GM18873 (cell line): ENCODE results near the gene SLC27A1.

Source experiments
- ATAC-seq: cut with Tn5 transposase; IDR thresholded peaks from one replicate; pipeline ENCODE4 v1.9.1; 2021; ENCODE audit warnings: mild to moderate bottlenecking, moderate library complexity, moderate number of reproducible peaks; ENCODE audit not compliant: unreplicated experiment, low FRiP score

The SLC27A1 gene

DNA sequence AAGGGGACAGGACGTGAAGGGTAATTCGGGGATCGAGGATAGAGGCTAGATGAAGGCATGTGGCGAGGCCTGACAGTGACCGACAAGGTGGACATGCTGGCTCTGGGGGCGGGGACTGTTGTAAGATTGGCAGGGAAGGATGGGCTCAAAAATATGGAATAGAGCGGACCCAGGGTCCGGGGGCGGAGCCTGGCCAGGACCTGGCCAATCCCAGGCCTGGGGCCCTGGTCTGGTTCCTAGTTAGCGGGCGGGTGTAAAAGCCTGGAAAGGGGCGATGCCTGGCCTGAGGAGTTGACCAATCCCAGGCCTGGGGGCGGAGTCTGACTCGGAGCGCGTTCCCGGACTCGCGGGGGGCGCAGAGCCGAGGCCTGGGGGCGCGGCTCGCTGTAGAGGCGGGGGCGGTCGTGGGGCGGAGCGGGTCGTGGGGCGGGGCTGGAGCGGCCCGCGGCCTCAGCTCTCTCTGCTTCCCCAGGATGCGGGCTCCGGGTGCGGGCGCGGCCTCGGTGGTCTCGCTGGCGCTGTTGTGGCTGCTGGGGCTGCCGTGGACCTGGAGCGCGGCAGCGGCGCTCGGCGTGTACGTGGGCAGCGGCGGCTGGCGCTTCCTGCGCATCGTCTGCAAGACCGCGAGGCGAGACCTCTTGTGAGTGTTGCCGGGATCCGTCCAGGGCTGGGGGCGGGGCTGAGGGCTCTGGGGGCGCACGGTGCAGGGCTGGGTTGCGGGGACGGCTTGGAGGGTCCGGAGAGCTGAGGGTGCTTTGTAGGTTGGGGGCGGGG is at the start of gene SLC27A1:
TSS of gene SLC27A1 (plus strand) at position 457 of the 774 bp plus-strand sequence. CDS start at position 474, 17 bp downstream.
- ATAC-seq: peak; percentile 74

DNA sequence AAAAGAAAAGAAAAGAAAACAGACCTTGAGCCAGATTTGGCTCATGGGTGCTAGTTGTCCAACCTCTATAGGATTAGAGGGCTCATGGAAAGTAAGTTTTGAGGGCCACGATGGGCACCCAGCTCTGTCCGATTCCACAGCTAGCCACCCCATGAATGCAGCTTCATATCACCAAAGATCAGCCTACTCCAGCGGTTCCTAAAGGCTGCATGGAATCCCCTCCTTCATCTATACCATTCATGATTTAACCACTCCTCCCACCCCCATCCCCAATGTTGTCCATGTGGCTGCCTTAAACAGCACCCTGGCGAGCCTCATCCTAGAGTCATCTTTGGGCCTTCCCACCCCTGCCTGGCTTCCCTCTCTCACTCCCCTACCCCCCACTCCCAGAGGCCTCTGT is 48.4 kb upstream of the SLC27A1 start:
- ATAC-seq: no peak

DNA sequence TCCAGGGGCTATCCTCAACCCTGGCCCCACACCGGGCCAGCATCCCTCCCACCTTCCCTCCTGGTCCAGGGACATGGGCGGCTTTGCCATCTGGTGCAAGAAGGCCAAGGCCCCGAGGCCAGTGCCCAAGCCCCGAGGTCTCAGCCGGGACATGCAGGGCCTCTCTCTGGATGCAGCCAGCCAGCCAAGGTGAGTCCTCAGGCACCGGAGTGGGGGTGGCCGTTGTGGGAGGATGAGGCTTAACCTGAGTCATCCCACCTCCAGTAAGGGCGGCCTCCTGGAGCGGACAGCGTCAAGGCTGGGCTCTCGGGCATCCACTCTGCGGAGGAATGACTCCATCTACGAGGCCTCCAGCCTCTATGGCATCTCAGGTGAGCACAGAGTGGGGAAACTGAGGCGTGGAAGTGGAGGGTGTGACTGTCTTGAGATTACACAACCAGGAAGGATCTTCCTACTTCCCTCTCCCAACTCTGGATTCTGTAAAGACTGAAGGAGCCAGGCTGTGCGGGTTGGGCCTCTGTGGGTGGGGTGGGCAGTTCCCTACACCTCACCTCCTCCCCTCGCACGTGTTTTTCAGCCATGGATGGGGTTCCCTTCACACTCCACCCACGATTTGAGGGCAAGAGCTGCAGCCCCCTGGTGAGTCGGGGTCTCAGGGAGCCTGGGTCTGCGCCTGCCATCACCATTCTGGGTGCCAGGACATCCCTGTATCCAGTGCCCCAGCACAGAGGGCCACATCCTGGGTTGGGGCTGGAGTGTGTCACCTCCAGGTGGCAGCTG is 46.7 kb upstream of the SLC27A1 start:
- no peak for ATAC-seq

DNA sequence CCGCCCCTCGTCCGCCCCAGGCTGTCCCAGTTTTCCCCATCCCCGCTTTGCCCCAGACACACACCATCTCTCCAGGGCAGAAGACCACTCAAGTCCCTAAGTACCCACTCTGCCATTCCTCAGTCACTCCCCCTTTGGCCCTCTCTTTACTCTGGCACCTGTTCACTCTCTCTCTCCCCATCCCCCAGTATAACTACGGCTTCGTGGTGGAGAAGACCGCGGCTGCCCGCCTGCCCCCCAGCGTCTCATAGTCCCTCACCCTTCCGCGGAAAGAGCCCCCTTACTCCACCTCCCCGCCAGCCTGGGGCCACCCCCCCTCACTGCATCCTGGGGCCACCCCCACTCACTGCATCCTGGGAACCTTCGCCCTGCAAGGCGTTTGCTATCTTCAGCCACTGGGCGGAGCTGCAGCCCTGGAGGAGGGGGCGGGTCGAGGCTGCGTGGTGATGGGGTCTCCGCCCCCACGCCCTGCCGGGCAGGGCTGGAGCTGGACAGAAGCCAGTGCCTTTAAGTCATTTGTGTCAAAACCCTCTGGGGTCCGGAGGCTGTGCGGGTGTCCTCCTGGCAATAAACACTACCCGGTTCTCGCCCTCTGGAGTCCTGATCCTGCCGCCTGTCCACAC is 45.5 kb upstream of the SLC27A1 start:
- no peak for ATAC-seq

DNA sequence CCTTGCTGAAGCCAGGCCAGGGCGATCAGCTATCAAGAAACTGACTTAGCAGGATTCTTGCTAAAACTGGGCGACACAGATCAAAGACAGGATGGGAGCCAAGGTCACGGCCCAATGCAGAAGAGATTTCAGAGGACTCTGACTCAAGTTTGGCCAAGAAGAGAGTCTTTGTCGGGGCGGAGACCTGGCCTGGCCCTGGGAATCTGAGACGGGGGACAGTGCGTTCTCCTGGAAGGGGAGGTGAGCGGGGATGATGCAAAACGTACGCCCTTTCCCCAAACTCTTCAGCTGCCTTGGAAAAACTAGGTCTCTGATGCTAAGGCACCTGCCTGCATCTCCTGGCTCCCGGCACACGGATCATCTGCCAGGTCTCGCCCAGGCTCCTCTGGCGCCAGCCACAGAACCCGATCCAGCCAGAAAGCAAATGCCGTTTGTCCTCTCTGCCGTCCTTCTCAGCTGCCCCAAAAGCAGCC is 40.6 kb upstream of the SLC27A1 start:
- ATAC-seq: no peak

DNA sequence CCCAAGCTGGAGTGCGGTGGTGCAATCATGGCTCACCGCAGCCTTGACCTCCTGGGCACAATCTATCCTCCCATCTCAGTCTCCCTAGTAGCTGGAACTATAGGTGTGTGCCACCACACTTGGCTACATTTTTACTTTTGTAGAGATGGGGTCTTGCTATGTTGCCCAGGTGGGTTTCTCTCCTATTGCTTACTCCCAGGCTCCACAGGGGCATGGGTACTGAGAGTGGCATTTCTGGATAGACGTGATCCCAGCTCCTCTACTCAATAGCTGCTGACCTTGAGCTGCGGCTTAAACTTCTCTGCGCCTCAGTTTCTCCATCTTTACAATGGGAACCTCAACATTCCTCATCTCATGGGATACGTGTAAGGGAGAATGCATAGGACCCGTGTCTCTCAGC is 38.9 kb upstream of the SLC27A1 start:
- ATAC-seq: no peak

DNA sequence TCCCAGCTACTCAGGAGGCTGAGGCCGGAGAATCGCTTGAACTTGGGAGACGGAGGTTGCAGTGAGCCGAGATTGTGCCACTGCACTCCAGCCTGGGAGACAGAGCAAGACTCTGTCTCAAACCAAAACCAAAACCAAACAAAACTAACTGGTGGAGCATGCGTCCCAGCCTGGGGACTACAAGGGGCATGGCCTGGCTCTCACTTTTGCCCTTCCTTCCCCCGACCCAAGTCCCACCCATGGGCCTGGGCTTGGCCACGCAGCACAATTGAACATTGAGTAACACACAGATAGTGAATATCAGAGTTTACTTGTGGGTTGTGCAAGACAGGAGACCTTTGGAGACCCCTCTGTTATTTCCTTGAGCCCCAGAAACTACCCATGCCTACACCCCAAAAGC is 35.1 kb upstream of the SLC27A1 start:
- ATAC-seq: no peak

DNA sequence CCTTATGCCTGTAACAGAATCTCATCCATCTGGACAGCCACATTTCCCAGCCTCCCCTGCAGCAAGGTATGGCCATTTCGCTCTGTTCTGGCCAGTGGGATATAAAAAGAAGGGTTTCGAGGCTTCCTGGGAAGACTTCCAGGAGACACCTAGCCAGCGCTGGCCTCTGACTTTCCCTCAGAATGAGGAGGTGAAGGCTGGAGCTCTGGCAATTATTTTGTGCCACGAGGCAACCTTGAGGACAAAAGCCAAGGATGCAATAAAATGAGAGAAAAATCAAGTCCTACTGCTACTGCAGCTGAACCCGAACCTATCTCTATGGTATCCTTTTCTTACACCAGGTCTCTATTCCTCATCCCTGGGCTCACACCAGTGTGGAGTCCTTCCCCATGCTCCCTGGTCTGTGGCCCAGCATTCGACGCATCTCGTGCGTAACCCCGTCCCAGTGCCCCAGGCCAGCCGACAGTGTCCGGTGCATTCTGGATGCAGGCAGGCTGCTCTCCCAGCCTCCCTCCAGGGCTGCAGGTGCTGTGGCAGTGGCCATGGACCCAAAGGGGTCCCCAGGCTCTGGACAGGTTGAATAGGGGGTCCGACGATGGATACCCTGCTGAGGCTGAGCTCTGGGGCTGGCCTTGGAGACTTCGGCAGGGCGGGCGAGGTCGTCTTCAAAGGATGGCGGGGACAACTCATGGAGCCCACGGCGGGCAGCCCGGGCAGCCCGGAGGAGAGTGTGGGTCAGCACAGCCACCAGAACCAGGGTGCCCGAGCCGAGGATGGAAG is 34.0 kb upstream of the SLC27A1 start:
- ATAC-seq: no peak

DNA sequence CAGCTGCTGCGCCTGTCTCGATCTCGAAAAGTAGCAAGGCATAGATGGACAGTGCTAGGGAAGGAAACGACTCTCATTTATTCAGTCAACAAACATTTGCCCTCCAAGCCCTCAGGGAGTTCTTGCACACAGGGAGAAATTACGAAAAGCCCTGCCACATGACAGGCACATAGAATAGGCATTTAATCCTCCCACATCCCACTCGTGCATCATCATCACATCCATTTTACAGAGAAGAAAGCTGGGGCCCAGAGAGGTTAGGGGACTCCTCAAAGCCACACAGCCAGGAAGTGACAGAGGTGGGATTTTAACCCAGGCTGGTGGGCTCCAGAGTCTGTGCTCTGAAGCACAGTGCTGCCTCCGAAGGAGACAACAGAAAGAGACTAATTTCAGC is 33.5 kb upstream of the SLC27A1 start:
- no peak for ATAC-seq

DNA sequence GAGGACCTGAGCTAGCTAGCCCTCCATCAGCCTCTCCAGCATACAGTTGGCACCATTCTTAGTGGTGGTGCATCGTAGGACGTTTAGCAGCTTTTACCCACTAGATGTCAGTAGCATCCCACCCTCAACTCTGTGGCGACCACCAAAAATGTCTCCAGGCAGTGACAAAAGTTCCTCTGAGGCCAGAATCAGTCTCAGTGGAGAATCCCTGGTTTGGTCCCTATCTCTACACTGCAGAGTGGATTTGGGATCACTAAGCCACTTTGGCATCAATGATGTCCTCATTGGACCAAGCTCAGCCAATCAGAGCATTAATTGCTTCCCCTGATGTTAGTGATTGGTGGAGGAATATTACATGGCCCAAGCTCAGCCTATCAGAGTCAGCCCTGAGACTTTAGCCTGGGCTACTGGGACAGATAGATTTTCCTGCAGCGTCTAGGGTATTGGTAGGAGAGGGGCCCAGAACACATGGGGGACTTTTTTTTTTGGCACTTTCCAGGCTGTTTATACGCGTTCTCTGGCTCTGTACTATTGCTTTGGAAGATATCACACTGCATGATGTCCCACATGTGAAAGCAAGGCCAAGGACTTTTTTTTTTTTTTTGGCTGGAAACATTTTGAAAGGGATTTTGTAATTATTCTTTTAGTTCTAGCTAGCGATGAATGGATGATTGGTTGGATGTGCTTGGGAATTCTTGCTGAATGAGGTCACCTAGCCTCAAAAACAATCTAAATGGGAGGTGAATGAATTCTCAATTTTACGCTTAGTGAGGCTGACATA is 28.9 kb upstream of the SLC27A1 start:
- no peak for ATAC-seq

DNA sequence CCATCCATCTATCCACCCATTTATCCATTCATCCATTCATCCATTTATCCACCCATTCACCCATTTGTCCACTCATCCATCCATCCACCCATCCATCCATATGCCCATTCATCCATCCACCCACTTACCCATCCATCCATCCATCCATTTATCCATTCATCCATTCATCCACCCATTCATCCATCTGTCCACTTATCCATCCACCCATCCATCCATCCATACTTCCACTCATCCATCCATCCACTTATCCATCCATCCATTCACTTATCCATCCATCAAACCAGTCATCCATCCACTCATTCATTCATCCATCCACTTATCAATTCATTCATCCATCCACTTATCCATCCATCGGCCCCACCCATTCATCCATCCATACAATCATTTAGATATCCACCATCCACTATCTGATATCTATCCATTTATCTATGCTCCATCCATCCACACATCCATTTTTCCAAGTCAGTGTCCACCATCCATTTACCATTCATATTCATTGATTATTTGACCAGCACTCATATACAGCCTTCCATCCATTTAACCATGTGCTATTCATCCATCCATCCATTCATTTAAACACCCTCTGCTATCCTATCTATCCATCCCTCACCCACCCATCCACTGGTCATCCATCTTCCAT is 24.7 kb upstream of the SLC27A1 start:
- no peak for ATAC-seq

DNA sequence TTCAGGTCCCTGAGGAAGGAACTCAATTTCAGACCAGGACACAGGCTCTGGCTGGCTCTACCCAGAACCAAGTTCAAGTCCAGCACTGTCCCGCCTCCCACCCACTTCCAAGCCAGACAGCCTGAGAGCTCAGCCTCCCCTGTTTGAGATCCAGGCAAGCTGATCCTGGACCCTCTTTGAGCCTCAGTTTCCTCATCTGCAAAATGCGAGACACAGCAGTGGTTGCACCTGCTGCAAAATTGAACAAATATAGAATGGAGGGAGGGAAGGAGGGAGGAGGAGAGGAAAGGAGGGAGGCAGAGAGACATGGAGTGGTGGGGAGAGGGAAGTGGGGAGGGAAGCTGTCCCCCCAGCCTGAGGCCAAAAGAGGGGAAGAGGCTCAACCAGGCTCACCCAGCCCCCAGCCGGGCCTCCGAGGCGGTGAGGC is 22.6 kb upstream of the SLC27A1 start:
- no peak for ATAC-seq

DNA sequence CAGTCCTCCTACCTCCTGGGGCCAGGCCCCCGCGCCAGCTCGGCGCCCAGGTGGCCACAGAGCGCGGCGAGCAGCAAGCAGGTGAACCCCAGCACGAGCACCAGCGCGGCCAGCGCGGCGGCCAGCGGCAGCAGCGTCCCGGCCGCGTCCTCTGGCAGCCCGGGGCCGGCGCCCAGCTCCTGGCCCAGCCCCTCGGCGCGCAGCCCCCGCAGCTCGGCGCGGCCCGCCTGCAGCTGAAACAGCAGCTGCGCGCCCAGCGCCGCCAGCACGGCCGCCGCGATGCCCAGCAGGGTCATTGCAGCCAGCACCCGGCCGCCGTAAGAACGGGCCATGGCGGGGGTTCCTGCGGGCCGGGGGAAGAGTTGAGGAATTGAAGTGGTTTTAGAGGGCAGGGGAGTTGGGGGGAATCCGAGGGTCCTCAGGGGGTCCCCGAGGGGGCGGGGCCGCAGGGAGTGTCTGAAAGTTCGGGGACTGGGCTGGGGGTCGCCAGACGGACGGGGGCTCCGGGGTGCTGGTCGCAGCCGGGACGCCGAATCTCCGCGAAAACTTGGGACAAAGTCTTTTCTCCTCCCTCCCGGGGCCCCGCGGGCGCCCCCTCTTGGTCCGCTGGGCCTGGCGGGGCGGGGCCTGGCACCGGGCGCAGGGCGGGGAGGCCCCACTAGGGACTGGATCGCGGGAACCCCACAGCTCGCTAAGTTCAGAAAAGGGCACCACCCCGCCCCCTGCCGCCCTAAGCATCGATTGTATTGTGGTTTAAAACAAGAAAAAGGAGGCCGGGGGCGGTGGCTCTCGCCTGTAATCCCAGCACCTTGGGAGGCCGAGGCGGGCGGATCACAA is 22.0 kb upstream of the SLC27A1 start, which contains the start of gene TMEM221:
TSS of gene TMEM221 (minus strand) at position 538 of the 837 bp plus-strand sequence. CDS start at position 332, 206 bp downstream.
- ATAC-seq: no peak

DNA sequence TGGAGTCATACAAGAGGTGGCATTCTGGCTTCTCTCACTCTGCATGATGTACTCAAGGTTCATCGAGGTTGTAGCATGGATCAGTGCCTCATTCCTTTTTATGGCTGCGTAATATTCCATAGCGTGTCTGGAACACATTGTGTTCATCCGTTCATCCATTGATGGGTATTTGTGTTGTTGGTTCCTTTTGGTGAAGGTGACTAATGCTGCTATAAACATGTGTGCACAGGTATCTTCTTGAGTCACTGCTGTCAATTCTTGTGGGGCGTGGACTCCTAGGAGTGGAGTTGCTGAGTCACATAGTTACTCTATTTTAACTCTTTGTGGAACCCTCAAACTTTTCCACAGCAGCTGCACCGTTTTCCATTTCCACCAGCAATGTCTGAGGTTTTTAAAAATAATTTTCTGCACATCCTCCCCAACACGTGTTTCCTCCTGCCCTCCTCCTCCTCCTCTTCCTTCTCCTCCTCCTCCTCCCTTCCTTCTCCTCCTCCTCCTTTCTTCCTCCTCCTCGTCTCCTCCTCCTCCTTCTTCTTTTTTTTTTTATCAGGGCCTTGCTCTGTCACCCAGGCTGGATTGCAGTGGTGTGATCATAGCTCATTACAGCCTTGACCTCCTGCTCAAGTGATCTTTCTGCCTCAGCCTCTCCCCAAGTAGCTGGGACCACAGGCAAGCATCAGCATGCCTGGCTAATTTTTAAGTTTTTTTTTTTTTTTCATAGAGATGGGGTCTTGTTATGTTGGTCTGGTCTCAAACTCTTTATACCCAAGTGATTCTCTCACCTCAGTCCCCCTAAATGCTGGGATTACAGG is 19.9 kb upstream of the SLC27A1 start:
- no peak for ATAC-seq

DNA sequence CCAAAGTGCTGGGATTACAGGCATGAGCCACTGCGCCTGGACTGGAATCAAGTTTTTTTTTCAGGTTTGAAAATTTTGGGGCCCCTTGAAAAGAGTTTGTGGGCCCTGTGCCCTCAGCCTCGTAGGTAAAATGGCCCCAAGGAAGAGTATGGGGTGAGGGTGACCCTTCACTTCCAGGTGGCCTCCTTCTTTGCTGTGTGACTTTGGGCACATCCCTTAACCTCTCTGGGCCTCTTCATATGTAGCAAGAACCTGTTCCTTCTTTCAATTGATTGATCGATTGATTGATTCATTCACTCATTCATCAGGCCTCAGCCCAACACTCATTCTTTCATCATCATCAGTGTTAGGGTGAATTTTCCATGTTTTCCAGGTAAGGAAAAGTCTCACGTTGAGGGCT is 18.5 kb upstream of the SLC27A1 start:
- no peak for ATAC-seq

DNA sequence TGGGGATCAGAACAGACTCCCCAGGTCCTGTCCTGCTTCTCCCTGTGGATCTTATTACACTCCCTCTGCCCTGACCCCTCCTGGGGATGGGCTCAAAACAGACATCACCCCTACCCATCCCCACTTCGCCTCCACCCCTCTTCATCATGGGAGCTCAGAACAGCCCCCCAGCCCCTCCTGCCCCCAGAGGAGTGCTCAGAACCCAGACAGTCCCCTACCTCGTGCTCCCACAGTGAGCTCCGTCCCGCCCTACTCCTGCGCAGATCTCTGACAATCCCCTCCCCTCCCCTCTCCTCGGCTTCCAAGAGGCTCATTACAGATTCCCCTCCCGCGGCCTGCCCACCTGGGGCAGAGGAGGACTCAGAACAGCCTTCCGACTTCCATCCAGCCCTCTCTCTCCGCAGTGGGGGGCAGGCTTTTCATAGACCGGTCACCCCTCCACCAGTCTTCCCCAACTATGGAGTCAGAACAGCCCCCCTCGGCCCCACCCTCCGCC is 15.7 kb upstream of the SLC27A1 start:
- ATAC-seq: no peak
